ENCODE measurements around the gene BICD1.
"Not testable (repeated sequence)": the region's sequence is repeated elsewhere in the genome, so short reads cannot be mapped to it uniquely, and the experiment has no call there.

The BICD1 gene

DNA sequence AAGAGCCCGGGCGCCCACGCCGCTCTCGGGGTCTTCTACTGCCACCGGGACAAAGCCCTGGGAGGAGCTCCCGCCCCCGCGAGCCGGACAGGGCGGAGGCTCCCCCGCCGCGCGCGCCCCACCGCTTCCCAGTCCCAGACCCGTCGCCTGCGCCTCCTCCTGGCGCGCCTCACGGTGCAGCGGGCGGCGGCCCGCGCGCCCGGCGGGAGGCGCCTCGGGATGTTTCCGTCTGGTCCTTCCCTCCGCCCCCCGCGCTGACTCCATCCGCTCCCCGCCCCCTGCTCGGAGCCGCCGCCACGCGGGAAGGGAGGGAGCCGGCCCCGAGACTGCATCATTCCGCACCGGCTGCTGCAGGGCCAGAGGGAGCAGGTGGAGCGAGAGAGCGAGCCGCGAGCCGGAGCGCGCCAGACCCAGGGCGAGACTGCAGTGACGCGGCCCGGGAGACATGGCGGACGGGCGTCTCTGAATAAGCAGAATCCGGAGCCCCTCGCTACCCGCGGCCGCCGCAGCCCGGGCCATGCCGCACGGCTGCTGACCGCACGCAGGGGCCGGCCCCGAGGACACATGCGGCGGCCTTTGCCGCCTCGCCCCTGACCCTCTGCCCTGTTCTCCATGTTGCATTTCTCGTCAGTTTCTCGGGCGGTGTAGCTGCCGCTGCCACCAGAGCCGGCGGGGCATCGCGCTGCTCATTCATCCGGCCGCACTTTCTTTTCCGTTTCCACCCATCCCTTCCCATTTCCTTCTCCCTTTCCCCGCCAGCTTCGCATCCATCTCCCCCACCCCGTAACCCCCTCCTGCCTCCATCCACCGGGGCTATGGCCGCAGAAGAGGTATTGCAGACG is at the start of gene BICD1:
Gene BICD1, plus strand, starts transcription at position 331 of the 842 bp plus-strand sequence. Its CDS starts 485 bp downstream, at position 816.
- DNase-seq, result peak; percentile 41 to 68 (median 62)

- no peak for DNase-seq
These were observed 45.6 kb upstream of the BICD1 start for GRCh38 chr12:32061033-32061432.

GRCh38 chr12:32062881-32063280 is 43.8 kb upstream of the BICD1 start:
- DNase-seq, result no peak

DNA sequence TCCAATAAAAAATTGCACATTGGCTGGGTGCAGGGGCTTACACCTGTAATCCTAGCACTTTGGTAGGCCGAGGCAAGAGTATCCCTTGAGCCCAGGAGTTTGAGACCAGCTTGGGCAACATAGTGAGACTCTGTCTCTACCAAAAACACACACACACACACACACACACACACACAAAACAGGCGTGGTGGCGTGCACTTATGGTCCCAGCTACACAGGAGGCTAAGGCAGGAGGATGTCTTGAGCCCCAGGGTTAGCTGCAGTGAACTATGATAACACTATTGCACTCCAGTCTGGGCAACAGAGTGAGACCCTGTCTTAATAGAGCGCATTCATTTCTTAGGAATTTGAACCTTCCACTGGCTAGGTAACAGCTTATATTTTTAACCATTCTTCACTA is 42.9 kb upstream of the BICD1 start:
- DNase-seq, result no peak

GRCh38 chr12:32066206-32066605 is 40.4 kb upstream of the BICD1 start:
- DNase-seq, result no peak

GRCh38 chr12:32069071-32069470 is 37.6 kb upstream of the BICD1 start:
- DNase-seq, result no peak

GRCh38 chr12:32069731-32070130 is 36.9 kb upstream of the BICD1 start:
- no peak for DNase-seq

DNA sequence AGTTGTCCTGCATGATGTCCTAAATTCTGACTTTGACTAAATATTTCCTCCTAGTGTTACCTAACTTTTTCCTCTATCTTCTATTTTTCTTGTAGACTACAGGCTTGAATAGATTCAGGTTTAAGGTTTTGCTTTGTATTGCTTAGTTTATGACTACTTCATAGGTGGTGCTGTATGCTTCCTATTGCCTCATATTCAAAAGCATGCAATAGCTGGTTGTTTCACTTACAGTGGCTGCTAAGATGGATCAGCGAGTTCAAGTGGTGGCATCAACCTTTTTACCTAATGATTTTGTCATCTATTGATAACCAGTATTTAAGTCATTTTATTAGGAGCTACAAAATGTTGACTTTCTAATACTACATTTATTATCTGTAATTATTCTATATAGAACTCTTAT is 36.3 kb upstream of the BICD1 start:
- no peak for DNase-seq

DNA sequence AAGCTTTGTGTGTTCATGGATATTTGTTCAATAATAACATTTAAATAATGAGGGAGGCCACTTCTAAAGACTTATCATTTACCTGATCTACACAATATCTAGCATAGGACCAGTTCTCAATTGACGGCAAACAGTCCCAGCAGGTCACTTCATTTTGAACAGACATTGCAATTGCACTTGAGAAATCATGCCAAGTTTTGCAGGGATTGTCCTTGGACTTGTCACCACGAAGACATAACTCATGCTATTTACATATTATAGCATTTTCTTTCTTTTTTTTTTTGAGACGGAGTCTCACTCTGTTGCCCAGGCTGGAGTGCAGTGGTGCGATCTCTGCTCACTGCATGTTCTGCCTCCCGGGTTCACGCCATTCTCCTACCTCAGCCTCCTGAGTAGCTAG is 34.5 kb upstream of the BICD1 start:
- DNase-seq, result no peak

- no peak for DNase-seq
These were observed 32.2 kb upstream of the BICD1 start for GRCh38 chr12:32074432-32074831.

- DNase-seq, result no peak
These were observed 29.7 kb upstream of the BICD1 start for GRCh38 chr12:32076941-32077340.

DNA sequence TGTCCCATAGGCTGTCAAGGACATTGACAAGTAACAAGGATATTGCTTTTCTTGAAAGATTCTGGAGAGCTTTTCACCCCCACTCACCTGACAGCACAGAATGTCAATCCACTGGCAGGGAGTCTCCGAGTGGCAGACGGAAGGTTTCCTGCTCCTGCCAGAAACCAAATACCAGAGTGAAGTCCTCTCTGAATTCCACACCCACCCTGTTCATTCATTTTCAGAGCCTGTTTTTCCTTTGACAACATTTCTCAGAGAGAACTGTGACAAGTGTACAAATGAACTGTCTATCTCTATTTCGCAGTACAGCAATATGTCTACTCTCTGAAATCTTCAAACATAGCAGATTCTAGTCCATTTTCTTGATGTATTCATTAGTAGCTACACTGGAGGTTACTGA is 26.2 kb upstream of the BICD1 start:
- DNase-seq, result no peak

DNA sequence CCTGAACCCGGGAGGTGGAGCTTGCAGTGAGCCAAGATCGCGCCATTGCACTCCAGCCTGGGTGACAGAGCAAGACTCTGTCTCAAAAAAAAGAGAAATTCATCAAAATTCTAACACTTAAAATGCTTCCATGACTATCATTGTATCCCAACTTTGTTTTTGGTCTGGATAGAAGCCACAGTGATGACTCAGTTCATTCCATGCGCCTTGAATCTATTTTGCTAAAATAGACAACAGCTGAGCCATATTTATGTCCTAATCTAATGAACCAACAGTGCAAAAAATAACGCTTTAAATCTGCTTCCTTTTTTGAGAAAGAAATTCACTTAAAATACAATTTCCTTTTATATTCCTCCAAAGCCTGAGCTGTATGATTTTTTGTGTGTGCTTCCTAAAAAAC is 23.2 kb upstream of the BICD1 start:
- DNase-seq, result no peak

GRCh38 chr12:32084017-32084688 is 22.5 kb upstream of the BICD1 start:
- no peak for DNase-seq

- DNase-seq, result no peak
These were observed 21.9 kb upstream of the BICD1 start for GRCh38 chr12:32084753-32085152.

DNA sequence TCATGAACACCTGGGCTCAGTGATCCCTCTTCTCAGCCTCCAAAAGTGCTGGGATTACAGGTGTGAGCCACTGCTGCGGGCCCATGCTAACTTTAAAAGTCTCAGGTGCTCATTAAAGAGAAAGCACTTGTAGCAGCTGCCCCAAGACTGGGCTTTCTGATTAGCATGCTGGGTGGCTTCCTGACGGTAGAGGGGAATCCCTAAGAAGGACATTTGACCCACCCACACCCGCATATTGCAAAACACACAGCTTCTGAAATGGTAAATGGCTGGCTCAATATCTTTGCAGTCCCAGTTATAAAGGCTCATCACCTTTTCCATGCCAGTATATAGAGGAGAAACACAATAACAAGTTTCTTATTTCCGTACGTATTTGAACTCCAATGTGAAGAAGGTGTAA is 19.3 kb upstream of the BICD1 start:
- no peak for DNase-seq

GRCh38 chr12:32089156-32089555 is 17.5 kb upstream of the BICD1 start:
- no peak for DNase-seq

GRCh38 chr12:32089586-32089985 is 17.1 kb upstream of the BICD1 start:
- DNase-seq, result no peak

- DNase-seq, result no peak
These were observed 15.0 kb upstream of the BICD1 start for GRCh38 chr12:32091696-32092095.

DNA sequence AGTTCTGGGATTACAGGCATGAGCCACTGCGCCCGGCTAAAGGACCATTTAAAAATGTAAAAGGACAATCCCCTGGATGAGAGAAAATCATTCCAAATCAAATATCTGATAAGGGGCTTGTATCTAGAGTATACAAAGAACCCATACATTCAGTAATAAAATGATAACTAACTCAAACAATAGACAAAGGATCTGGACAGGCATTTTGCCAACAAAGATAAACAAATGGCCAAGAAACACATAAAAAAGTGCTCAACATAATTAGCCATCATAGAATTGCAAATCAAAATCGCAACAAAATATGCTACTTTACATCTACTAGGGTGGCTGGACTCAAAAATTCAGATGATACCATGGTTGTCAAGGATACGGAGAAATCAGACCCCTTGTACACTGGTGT is 8.5 kb upstream of the BICD1 start:
- no peak for DNase-seq

DNA sequence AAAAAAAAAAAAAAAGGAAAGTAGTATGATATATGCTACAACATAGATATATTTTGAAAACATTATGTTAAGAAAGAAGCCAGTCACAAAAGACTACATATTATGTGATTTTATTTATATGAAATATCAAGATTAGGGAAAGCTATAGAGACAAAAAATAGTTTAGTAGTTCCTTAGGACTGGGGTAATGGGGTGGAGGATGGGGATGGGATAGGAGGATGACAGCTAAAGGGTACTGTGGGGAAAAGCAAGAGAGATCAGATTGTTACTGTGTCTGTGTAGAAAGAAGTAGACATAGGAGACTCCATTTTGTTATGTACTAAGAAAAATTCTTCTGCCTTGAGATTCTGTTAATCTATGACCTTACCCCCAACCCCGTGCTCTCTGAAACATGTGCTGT is 7.4 kb upstream of the BICD1 start:
- not testable (repeated sequence) for DNase-seq

DNA sequence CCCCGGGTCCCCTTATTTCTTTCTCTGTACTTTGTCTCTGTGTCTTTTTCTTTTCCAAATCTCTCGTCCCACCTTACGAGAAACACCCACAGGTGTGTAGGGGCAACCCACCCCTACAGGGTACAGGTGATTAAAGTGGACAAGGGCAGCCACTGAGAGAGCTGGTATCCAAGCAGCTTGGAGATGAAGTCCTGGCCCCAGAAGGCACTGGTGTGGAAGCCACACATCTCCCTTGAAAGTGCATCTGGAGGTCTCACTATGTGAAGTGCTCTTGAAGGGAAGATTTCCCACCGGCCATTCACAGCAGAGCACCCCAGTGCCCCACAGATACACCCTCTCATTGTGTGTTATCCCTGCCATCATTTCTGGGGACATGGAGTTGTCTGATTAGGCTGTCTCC is 6.3 kb upstream of the BICD1 start:
- DNase-seq, result no peak

GRCh38 chr12:32100888-32101287 is 5.8 kb upstream of the BICD1 start:
- no peak for DNase-seq

DNA sequence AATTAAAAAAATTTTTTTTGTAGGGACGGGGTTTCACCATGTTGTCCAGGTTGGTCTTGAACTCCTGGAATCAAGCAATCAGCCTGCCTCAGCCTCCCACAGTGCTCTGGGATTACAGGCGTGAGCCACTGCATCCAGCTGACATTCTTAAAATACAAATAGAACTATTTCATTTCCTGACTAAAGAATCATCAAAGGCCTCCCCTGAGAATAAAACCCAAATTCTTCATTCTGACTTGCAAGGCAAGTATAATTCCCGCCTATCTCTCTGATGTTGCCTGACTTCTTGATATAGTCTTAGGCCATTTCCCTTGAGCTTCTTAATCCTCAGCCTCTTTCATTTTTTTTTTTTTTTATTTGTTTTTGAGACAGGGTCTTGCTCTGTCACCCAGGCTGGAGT is 4.4 kb upstream of the BICD1 start:
- no peak for DNase-seq
